Measurements from ENCODE around the gene PCGF3.

The PCGF3 gene

GRCh38 chr4:684623-685327 is 20.9 kb upstream of the PCGF3 start:
- no peak overlapping the region for H3K9ac ChIP-seq (ENCODE audit: low read length)

GRCh38 chr4:685679-686412 is 19.8 kb upstream of the PCGF3 start:
- Histone ChIP-seq H3K27ac (ENCODE audit: low read length) (no peak overlapping the region), H3K9me3 (ENCODE audit: insufficient read depth, low read length) (no peaks in the 10 kb centered on the region), H4K20me1 (ENCODE audit: insufficient read depth, low read length) (no peaks in the 10 kb centered on the region), H3K9ac (ENCODE audit: low read length) (no peak overlapping the region), H3K79me2 (ENCODE audit: low read length) (no peaks in the 10 kb centered on the region), H3K27me3 (ENCODE audit: low read depth, low read length) (no peaks in the 10 kb centered on the region), H3K4me3 (ENCODE audit: low read length) (no peak overlapping the region), H3K4me1 (ENCODE audit: low read length) (no peaks in the 10 kb centered on the region; the same call in 1 of the 2 replicates), H3K4me2 (ENCODE audit: low read length) (no peak overlapping the region), H2AFZ (ENCODE audit: low read depth, low read length) (no peak overlapping the region), H3K36me3 (replicated peaks; ENCODE audit: low read depth, low read length) (no peaks in the 10 kb centered on the region)
- TF ChIP-seq EZH2phosphoT487 (IDR thresholded peaks at IDR 0.05; ENCODE audit: low read depth): no peak
- TF ChIP-seq, protein P1, sequence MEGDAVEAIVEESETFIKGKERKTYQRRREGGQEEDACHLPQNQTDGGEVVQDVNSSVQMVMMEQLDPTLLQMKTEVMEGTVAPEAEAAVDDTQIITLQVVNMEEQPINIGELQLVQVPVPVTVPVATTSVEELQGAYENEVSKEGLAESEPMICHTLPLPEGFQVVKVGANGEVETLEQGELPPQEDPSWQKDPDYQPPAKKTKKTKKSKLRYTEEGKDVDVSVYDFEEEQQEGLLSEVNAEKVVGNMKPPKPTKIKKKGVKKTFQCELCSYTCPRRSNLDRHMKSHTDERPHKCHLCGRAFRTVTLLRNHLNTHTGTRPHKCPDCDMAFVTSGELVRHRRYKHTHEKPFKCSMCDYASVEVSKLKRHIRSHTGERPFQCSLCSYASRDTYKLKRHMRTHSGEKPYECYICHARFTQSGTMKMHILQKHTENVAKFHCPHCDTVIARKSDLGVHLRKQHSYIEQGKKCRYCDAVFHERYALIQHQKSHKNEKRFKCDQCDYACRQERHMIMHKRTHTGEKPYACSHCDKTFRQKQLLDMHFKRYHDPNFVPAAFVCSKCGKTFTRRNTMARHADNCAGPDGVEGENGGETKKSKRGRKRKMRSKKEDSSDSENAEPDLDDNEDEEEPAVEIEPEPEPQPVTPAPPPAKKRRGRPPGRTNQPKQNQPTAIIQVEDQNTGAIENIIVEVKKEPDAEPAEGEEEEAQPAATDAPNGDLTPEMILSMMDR (IDR thresholded peaks at IDR 0.05; ENCODE audit: low read depth, low read length): no peak

More at GRCh38 chr4:684623-685327, 20.9 kb upstream of the PCGF3 start:
- Histone ChIP-seq H4K20me1 (ENCODE audit: insufficient read depth, low read length) (no peaks in the 10 kb centered on the region), H3K27me3 (ENCODE audit: low read depth, low read length) (no peaks in the 10 kb centered on the region), H3K4me3 (ENCODE audit: low read length) (no peak overlapping the region), H3K79me2 (ENCODE audit: low read length) (no peaks in the 10 kb centered on the region), H3K4me2 (ENCODE audit: low read length) (no peak overlapping the region), H3K4me1 (ENCODE audit: low read length) (no peaks in the 10 kb centered on the region; the same call in 1 of the 2 replicates), H2AFZ (ENCODE audit: low read depth, low read length) (no peak overlapping the region), H3K9me3 (ENCODE audit: insufficient read depth, low read length) (no peaks in the 10 kb centered on the region), H3K36me3 (replicated peaks; ENCODE audit: low read depth, low read length) (no peaks in the 10 kb centered on the region), H3K27ac (ENCODE audit: low read length) (no peak overlapping the region)
- TF ChIP-seq, protein P1 (IDR thresholded peaks at IDR 0.05; ENCODE audit: low read depth, low read length): no peak
- TF ChIP-seq EZH2phosphoT487 (IDR thresholded peaks at IDR 0.05; ENCODE audit: low read depth): no peak

- Histone ChIP-seq H3K4me2 (ENCODE audit: low read length) (no peak overlapping the region), H4K20me1 (ENCODE audit: insufficient read depth, low read length) (no peaks in the 10 kb centered on the region), H3K79me2 (ENCODE audit: low read length) (no peaks in the 10 kb centered on the region), H3K27ac (ENCODE audit: low read length) (no peak overlapping the region), H3K4me3 (ENCODE audit: low read length) (no peak overlapping the region), H3K9me3 (ENCODE audit: insufficient read depth, low read length) (no peaks in the 10 kb centered on the region), H3K36me3 (replicated peaks; ENCODE audit: low read depth, low read length) (no peaks in the 10 kb centered on the region), H3K27me3 (ENCODE audit: low read depth, low read length) (no peaks in the 10 kb centered on the region), H2AFZ (ENCODE audit: low read depth, low read length) (no peak overlapping the region), H3K4me1 (ENCODE audit: low read length) (no peaks in the 10 kb centered on the region; the same call in 1 of the 2 replicates), H3K9ac (ENCODE audit: low read length) (no peak overlapping the region)
- TF ChIP-seq EZH2phosphoT487 (IDR thresholded peaks at IDR 0.05; ENCODE audit: low read depth): no peak
- TF ChIP-seq, protein P1 (IDR thresholded peaks at IDR 0.05; ENCODE audit: low read depth, low read length): no peak
Observed at GRCh38 chr4:686413-687040, 19.1 kb upstream of the PCGF3 start.

Measured in OCI-LY3 (cell line).